Upper lobe of left lung (tissue), 4 donors: ENCODE data around the gene ENDOD1.

Experiments used
- CTCF ChIP-seq, 6 experiments: fragments of 450-650 bp in 4 of 6; fragments of 200-600 bp in 2 of 6; sonication (generic) in 2 of 6; IDR thresholded peaks; one replicate each; pipeline ENCODE4 v1.5.1; 2016 to 2019; ENCODE audit warnings: antibody characterized with exemption in 6 of 6
- POLR2A ChIP-seq, 4 donors: fragments of 450-650 bp; IDR thresholded peaks; one replicate each; pipeline ENCODE4 v1.5.1; 2016 to 2017; ENCODE audit warnings: antibody characterized with exemption in 4 of 4, mild to moderate bottlenecking in 2 of 4

DNA sequence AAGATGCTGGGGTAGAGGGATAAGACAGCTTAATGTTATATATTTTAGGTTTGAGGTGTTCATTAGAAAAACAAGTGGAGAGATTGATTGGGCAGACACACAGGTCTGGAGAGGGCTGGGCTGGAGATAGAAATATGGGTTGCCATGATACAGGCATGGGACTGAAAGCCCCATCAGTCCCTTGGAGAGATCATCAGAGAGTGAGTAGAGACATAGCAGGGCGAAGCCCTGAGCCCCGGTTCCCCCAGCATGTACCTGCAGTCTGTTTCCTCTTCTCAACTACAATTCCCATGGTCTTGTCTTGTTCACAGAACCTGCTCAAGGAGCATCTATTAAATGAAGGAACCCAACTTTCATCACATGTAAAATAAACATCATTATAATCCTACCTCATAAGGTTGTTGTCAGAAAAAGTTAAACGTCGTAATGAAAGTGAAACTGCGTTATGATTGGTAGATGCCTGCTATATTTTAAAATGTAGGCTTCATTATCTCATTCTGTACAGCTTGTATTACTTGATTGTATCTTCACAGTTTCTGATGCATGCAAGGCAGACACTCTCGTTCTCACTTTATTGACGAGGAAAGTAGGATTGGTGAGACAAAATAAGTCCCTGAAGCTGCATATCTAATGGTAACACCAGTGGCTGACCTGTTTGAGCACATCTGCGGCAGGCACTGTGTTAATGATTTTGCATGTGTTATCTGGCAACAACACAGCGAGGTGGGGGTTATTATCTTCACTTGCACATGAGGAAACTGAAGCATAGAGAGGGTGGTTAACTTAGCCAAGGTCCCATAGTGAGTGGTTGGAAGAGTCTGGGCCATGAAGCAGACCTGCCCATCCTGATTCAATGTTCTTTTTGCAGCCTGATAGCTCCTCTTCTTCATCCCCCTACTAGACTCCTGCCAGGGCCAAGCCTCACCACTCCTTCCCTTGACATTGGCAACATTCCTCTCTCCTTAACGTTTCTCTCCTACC lies 63.5 kb downstream of the ENDOD1 start:
- TF ChIP-seq CTCF (IDR thresholded peaks at IDR 0.05) (no peak), POLR2A (IDR thresholded peaks at IDR 0.05) (no peak)
